ENCODE data around the gene DDX51.

The DDX51 gene

DNA sequence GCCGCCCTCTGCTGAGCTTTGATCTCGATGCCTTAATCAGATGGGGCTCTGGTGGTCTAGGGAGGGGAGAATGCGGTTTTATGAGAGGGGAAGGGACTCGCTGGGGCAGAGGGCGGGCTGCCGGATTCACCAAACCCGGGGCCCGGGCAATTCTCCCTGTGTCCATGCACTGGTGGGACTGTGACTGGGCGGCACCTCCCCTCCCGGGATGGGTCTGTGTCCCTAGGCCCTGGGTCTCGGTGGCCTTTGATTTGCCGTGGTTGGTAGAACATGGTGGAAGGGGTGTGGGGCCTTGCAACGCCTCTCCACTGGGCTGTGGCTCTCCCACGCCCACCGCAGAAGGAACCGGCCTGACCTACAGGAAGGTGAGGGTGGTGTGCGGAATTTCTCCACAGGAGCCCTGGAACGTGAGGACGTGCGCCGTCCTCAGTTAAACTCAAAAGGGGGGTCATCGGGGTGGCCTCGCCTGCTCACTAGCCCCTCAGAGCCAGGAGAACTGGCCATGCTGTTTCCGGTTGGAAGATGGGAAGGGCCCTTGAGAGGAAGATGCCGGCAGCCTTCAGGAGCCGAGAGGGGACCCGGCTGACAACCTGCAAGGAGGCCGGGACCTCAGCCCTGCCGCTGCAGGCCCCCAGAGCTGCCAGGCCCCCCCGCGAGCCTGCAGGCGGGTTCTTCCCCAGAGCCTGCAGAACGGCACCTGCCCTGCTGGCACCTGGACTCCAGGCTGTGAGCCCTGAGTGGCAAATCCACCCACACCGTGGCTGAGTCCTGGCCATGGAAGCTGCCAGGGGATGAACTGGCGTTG is 43.7 kb upstream of the DDX51 start:
- no peak for TF ChIP-seq YY1 (IDR thresholded peaks at IDR 0.05; ENCODE audit: low read depth)
- TF ChIP-seq, protein P1, sequence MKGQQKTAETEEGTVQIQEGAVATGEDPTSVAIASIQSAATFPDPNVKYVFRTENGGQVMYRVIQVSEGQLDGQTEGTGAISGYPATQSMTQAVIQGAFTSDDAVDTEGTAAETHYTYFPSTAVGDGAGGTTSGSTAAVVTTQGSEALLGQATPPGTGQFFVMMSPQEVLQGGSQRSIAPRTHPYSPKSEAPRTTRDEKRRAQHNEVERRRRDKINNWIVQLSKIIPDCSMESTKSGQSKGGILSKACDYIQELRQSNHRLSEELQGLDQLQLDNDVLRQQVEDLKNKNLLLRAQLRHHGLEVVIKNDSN (IDR thresholded peaks at IDR 0.05) = no peak
- TF ChIP-seq TCF12 (IDR thresholded peaks at IDR 0.05; ENCODE audit: low read depth) = no peak
- TF ChIP-seq, protein P2, sequence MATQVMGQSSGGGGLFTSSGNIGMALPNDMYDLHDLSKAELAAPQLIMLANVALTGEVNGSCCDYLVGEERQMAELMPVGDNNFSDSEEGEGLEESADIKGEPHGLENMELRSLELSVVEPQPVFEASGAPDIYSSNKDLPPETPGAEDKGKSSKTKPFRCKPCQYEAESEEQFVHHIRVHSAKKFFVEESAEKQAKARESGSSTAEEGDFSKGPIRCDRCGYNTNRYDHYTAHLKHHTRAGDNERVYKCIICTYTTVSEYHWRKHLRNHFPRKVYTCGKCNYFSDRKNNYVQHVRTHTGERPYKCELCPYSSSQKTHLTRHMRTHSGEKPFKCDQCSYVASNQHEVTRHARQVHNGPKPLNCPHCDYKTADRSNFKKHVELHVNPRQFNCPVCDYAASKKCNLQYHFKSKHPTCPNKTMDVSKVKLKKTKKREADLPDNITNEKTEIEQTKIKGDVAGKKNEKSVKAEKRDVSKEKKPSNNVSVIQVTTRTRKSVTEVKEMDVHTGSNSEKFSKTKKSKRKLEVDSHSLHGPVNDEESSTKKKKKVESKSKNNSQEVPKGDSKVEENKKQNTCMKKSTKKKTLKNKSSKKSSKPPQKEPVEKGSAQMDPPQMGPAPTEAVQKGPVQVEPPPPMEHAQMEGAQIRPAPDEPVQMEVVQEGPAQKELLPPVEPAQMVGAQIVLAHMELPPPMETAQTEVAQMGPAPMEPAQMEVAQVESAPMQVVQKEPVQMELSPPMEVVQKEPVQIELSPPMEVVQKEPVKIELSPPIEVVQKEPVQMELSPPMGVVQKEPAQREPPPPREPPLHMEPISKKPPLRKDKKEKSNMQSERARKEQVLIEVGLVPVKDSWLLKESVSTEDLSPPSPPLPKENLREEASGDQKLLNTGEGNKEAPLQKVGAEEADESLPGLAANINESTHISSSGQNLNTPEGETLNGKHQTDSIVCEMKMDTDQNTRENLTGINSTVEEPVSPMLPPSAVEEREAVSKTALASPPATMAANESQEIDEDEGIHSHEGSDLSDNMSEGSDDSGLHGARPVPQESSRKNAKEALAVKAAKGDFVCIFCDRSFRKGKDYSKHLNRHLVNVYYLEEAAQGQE (IDR thresholded peaks at IDR 0.05; ENCODE audit: low read depth) = no peak
- no peak for TF ChIP-seq FOXM1 (IDR thresholded peaks at IDR 0.05; ENCODE audit: borderline replicate concordance, low read depth)
- TF ChIP-seq TAF1 (IDR thresholded peaks at IDR 0.05; ENCODE audit: low read depth) = no peak
- no peak for TF ChIP-seq RAD21 (IDR thresholded peaks at IDR 0.05; ENCODE audit: low read depth)

DNA sequence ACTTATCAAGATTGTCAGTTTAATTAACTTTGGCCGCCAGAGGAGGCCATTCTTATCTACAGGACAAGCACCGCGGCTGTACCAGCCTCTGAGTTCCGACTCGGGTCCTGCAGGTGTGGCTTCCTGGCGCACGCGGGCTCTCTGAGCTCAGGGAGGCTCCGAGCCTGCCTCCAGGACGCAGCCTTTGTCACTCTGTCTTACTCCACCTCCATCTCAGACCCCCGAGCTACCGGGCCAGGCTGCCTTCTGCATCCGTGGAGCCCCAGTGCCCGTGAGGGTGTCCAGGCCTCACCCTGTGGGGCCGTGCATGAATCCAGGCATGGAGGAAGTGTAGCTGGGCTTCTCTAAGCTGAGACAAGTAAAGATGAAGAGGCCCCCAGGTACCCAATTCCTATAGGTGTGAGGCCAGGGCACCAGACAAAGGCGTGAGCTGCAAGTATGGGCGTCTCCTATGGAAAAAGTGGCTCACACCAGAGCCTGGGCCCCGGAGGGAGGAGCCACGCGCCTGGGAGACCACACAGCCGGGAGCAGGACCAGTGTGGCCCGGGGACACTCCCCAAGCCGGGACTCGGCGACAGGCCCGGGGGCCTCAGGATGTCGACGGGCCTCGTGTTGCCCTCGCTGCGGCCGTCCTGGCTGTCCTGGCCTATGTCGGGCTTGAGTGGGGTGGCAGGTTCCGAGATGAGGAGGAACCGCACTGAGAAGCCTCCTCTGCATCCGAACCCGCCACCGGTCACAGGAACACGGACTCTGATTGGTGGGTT is 42.9 kb upstream of the DDX51 start:
- TF ChIP-seq NFIC (IDR thresholded peaks at IDR 0.05) (no peak), YY1 (IDR thresholded peaks at IDR 0.05; ENCODE audit: low read depth) (no peak), FOXM1 (IDR thresholded peaks at IDR 0.05; ENCODE audit: borderline replicate concordance, low read depth) (no peak), ZBTB7A (IDR thresholded peaks at IDR 0.05; ENCODE audit: low read depth) (no peak), TEAD4 (IDR thresholded peaks at IDR 0.05) (no peak), TCF12 (IDR thresholded peaks at IDR 0.05; ENCODE audit: low read depth) (no peak), EP300 (IDR thresholded peaks at IDR 0.05; ENCODE audit: borderline replicate concordance) (no peak), CREB1 (IDR thresholded peaks at IDR 0.05; ENCODE audit: low read depth) (no peak), RAD21 (IDR thresholded peaks at IDR 0.05; ENCODE audit: low read depth) (no peak), TAF1 (IDR thresholded peaks at IDR 0.05; ENCODE audit: low read depth) (no peak)
- TF ChIP-seq, protein P1 (IDR thresholded peaks at IDR 0.05) = no peak
- TF ChIP-seq, protein P3, sequence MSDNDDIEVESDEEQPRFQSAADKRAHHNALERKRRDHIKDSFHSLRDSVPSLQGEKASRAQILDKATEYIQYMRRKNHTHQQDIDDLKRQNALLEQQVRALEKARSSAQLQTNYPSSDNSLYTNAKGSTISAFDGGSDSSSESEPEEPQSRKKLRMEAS (IDR thresholded peaks at IDR 0.05) = no peak

DNA sequence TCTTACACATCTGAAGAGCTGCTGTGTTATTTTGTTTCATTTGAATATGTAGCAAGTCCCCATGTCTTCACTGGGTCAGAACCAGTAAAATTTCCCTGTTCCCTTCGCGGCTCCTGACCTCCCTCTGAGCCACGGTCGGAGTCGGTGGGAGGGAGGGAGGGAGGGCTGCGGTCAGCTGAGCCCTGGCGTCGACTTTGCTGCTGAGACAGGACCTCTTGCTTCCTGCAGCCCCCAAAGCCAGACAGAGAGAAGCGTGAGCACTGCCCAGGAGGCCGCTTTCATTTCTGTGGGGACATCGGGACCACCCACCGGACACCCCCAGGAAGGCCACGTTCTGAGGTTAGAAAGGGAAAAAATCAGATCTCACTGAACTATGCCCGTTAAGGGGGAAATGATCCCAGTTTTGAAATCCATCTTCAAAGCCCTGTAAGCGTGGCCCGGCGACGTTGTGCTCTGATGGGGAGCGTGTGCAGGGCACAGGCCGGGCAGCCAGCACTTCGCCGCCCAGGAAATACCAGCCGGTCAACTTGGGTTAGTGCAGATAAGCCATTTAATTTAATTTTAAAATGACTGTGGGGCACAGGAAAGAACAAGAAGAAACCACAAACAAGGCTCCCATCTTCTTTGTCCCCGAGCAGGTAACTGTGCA is 42.2 kb upstream of the DDX51 start:
- TF ChIP-seq, protein P2 (IDR thresholded peaks at IDR 0.05; ENCODE audit: low read depth) = no peak
- TF ChIP-seq, protein P1 (IDR thresholded peaks at IDR 0.05) = no peak
- no peak for TF ChIP-seq ZBTB7A (IDR thresholded peaks at IDR 0.05; ENCODE audit: low read depth)
- no peak for TF ChIP-seq YY1 (IDR thresholded peaks at IDR 0.05; ENCODE audit: low read depth)
- TF ChIP-seq TAF1 (IDR thresholded peaks at IDR 0.05; ENCODE audit: low read depth) = no peak
- TF ChIP-seq RAD21 (IDR thresholded peaks at IDR 0.05; ENCODE audit: low read depth) = no peak
- TF ChIP-seq NFIC (IDR thresholded peaks at IDR 0.05) = no peak
- no peak for TF ChIP-seq CREB1 (IDR thresholded peaks at IDR 0.05; ENCODE audit: low read depth)
- TF ChIP-seq, protein P3 (IDR thresholded peaks at IDR 0.05) = no peak
- TF ChIP-seq FOXM1 (IDR thresholded peaks at IDR 0.05; ENCODE audit: borderline replicate concordance, low read depth) = no peak
- TF ChIP-seq EGR1 (IDR thresholded peaks at IDR 0.05) = no peak
- TF ChIP-seq CEBPB (IDR thresholded peaks at IDR 0.05) = no peak
- no peak for TF ChIP-seq TEAD4 (IDR thresholded peaks at IDR 0.05)
- no peak for TF ChIP-seq TCF12 (IDR thresholded peaks at IDR 0.05; ENCODE audit: low read depth)
- TF ChIP-seq EP300 (IDR thresholded peaks at IDR 0.05; ENCODE audit: borderline replicate concordance) = no peak

DNA sequence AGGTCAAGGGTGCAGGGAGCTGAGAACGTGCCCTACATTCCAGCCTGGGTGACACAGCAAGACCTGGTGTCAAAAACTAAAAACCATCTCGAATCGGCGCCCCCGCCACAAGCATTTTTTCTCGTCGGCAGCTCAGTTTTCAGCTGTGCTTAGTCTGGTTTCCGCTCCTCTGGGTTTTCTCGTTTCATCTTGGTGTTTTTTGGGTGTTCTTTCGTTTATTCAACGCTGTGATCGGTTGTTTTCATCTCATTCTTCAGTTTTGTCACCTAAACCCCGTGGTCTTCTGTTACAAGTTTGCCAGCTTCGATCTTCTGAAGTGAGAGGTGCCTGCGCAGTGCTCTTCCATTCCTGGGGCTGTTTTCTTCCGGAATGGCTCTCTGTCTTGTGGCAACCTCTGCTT is 41.6 kb upstream of the DDX51 start:
- TF ChIP-seq, protein P1 (IDR thresholded peaks at IDR 0.05) = no peak
- TF ChIP-seq, protein P3 (IDR thresholded peaks at IDR 0.05) = no peak
